ENCODE data around the gene MICAL3.

- TF ChIP-seq EZH2 (IDR thresholded peaks at IDR 0.05; ENCODE audit: borderline replicate concordance, low read length) (no peak), CTCF (IDR thresholded peaks at IDR 0.05; ENCODE audit: low read length) (no peak)
Measured at GRCh38 chr22:17903564-17904295, 120.6 kb downstream of the MICAL3 start.
